GM12873 (cell line): ENCODE results near the gene TMEM140.

Experiments
- TF ChIP-seq, protein P1 (sequence below): IDR thresholded peaks from 2 replicates; pipeline ENCODE4 v1.5.1; 2012; ENCODE audit warnings: low read depth, mild to moderate bottlenecking, moderate library complexity, low read length, control low read depth; ENCODE audit not compliant: insufficient read depth; ENCODE audit errors: missing control alignments

The TMEM140 gene

GRCh38 chr7:135204341-135204749 lies 56.5 kb downstream of the TMEM140 start:
- TF ChIP-seq, protein P1, sequence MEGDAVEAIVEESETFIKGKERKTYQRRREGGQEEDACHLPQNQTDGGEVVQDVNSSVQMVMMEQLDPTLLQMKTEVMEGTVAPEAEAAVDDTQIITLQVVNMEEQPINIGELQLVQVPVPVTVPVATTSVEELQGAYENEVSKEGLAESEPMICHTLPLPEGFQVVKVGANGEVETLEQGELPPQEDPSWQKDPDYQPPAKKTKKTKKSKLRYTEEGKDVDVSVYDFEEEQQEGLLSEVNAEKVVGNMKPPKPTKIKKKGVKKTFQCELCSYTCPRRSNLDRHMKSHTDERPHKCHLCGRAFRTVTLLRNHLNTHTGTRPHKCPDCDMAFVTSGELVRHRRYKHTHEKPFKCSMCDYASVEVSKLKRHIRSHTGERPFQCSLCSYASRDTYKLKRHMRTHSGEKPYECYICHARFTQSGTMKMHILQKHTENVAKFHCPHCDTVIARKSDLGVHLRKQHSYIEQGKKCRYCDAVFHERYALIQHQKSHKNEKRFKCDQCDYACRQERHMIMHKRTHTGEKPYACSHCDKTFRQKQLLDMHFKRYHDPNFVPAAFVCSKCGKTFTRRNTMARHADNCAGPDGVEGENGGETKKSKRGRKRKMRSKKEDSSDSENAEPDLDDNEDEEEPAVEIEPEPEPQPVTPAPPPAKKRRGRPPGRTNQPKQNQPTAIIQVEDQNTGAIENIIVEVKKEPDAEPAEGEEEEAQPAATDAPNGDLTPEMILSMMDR = no peak

- TF ChIP-seq, protein P1 = no peak
These were observed 57.0 kb downstream of the TMEM140 start for GRCh38 chr7:135204876-135205275.

DNA sequence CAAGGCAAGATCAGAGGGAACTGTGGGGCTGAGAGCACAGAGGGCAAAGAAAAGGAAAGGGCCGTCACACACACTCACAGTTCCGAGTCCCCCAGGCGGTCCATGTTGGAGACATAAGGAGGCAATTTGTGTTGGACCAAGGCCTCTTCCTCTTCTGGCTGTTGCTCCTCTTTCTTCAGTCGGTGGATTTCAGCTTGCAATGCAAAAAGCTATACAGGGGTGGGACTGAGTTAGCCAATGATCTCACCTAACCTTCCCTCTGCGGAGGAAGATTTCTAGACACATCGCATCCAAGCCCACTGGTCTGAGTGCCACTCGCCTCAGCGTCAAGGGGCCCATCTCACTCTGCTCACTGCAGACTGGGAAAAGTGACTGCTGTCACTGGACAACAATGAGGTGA lies 58.0 kb downstream of the TMEM140 start:
- TF ChIP-seq, protein P1 = no peak

- TF ChIP-seq, protein P1 = no peak
These were observed 59.1 kb downstream of the TMEM140 start for GRCh38 chr7:135206941-135207391.

GRCh38 chr7:135207406-135208101 lies 59.7 kb downstream of the TMEM140 start:
- TF ChIP-seq, protein P1 = no peak

GRCh38 chr7:135208102-135208793 lies 60.4 kb downstream of the TMEM140 start:
- TF ChIP-seq, protein P1 = no peak

- TF ChIP-seq, protein P1 = no peak
These were observed 61.5 kb downstream of the TMEM140 start for GRCh38 chr7:135209225-135209834.
